Mucosa of rectum (tissue), 2 donors: ENCODE measurements around the gene GTPBP6.

Experiments used
- H3K27ac ChIP-seq, 2 donors: one replicate each; pipeline ENCODE4 v1.7.0; 2013; ENCODE audit warnings: inconsistent platforms in 2 of 2, low read depth in 2 of 2, low read length in 2 of 2
- H3K27me3 ChIP-seq, 2 donors: one replicate each; pipeline ENCODE4 v1.7.0; 2013; ENCODE audit warnings: low read length in 2 of 2; ENCODE audit not compliant: control insufficient read depth in 2 of 2, insufficient read depth in 2 of 2
- H3K36me3 ChIP-seq, 2 donors: one replicate each; pipeline ENCODE4 v1.7.0; 2013; ENCODE audit warnings: low read length in 2 of 2; ENCODE audit not compliant: control insufficient read depth in 2 of 2, insufficient read depth in 2 of 2
- H3K4me1 ChIP-seq, 2 donors: one replicate each; pipeline ENCODE4 v1.7.0; 2013; ENCODE audit warnings: low read length in 2 of 2, mild to moderate bottlenecking in 1 of 2; ENCODE audit not compliant: control insufficient read depth in 2 of 2, insufficient read depth in 2 of 2
- H3K4me3 ChIP-seq, 2 donors: one replicate each; pipeline ENCODE4 v1.7.0; 2013; ENCODE audit warnings: low read length in 2 of 2
- H3K9ac ChIP-seq, 2 donors: one replicate each; pipeline ENCODE4 v1.7.0; 2013; ENCODE audit warnings: low read length in 2 of 2, low read depth in 1 of 2, mild to moderate bottlenecking in 1 of 2
- H3K9me3 ChIP-seq, 2 donors: one replicate each; pipeline ENCODE4 v1.7.0; 2013; ENCODE audit warnings: low read length in 2 of 2; ENCODE audit not compliant: control insufficient read depth in 2 of 2
- donor health status: healthy.
- donor health status: Normal muscosa, but diverticular disease.

The GTPBP6 gene

GRCh38 chrX:358651-359143, 40.1 kb upstream of the GTPBP6 start:
- Histone ChIP-seq H3K4me1 (no peaks in the 10 kb centered on the region), H3K27me3 (no peaks in the 10 kb centered on the region), H3K27ac (no peak overlapping the region), H3K4me3 (no peak overlapping the region), H3K36me3 (peaks cover 0 to 2% of the 10 kb centered on the region in 2 donors), H3K9me3 (no peaks in the 10 kb centered on the region), H3K9ac (no peak overlapping the region)

- Histone ChIP-seq H3K4me1 (no peaks in the 10 kb centered on the region), H3K9ac (no peak overlapping the region), H3K9me3 (no peaks in the 10 kb centered on the region), H3K27me3 (no peaks in the 10 kb centered on the region), H3K27ac (no peak overlapping the region), H3K36me3 (peaks cover 0 to 2% of the 10 kb centered on the region in 2 donors), H3K4me3 (no peak overlapping the region)
Measured at GRCh38 chrX:357693-358471, 39.3 kb upstream of the GTPBP6 start.

GRCh38 chrX:357035-357692, 38.6 kb upstream of the GTPBP6 start:
- Histone ChIP-seq H3K27me3 (no peaks in the 10 kb centered on the region), H3K9me3 (no peaks in the 10 kb centered on the region), H3K4me1 (no peaks in the 10 kb centered on the region), H3K36me3 (peaks cover 0 to 2% of the 10 kb centered on the region in 2 donors), H3K27ac (no peak overlapping the region), H3K4me3 (no peak overlapping the region), H3K9ac (no peak overlapping the region)

- no peaks in the 10 kb centered on the region for H3K27me3 ChIP-seq
- no peak overlapping the region for H3K4me3 ChIP-seq
- H3K36me3 ChIP-seq, result peaks cover 0 to 2% of the 10 kb centered on the region in 2 donors
- H3K27ac ChIP-seq, result no peak overlapping the region
- H3K4me1 ChIP-seq, result no peaks in the 10 kb centered on the region
- H3K9ac ChIP-seq, result no peak overlapping the region
- no peaks in the 10 kb centered on the region for H3K9me3 ChIP-seq
Measured at GRCh38 chrX:356385-357034, 37.9 kb upstream of the GTPBP6 start.

- Histone ChIP-seq H3K9me3 (no peaks in the 10 kb centered on the region), H3K27ac (no peak overlapping the region), H3K27me3 (no peaks in the 10 kb centered on the region), H3K36me3 (peaks cover 0 to 2% of the 10 kb centered on the region in 2 donors), H3K4me1 (no peaks in the 10 kb centered on the region), H3K4me3 (no peak overlapping the region), H3K9ac (no peak overlapping the region)
Measured at GRCh38 chrX:355329-356050, 36.9 kb upstream of the GTPBP6 start.

GRCh38 chrX:353566-354535, 35.3 kb upstream of the GTPBP6 start:
- H3K9ac ChIP-seq, result no peak overlapping the region
- H3K4me1 ChIP-seq, result no peaks in the 10 kb centered on the region
- no peaks in the 10 kb centered on the region for H3K9me3 ChIP-seq
- peaks cover 0 to 2% of the 10 kb centered on the region in 2 donors for H3K36me3 ChIP-seq
- H3K4me3 ChIP-seq, result no peak overlapping the region
- no peak overlapping the region for H3K27ac ChIP-seq
- no peaks in the 10 kb centered on the region for H3K27me3 ChIP-seq

- H3K4me1 ChIP-seq, result no peaks in the 10 kb centered on the region
- H3K9me3 ChIP-seq, result no peaks in the 10 kb centered on the region
- no peak overlapping the region for H3K9ac ChIP-seq
- no peaks in the 10 kb centered on the region for H3K27me3 ChIP-seq
- no peak overlapping the region for H3K4me3 ChIP-seq
- no peak overlapping the region for H3K27ac ChIP-seq
- no peaks in the 10 kb centered on the region for H3K36me3 ChIP-seq
Measured at GRCh38 chrX:352582-353314, 34.2 kb upstream of the GTPBP6 start.

- Histone ChIP-seq H3K27me3 (no peaks in the 10 kb centered on the region), H3K9me3 (no peaks in the 10 kb centered on the region), H3K36me3 (no peaks in the 10 kb centered on the region), H3K27ac (no peak overlapping the region), H3K4me3 (no peak overlapping the region), H3K9ac (no peak overlapping the region), H3K4me1 (no peaks in the 10 kb centered on the region)
Measured at GRCh38 chrX:352181-352580, 33.6 kb upstream of the GTPBP6 start.

GRCh38 chrX:351736-352135, 33.1 kb upstream of the GTPBP6 start:
- no peaks in the 10 kb centered on the region for H3K27me3 ChIP-seq
- no peak overlapping the region for H3K9ac ChIP-seq
- H3K36me3 ChIP-seq, result no peaks in the 10 kb centered on the region
- H3K4me3 ChIP-seq, result no peak overlapping the region
- H3K9me3 ChIP-seq, result no peaks in the 10 kb centered on the region
- H3K4me1 ChIP-seq, result no peaks in the 10 kb centered on the region
- H3K27ac ChIP-seq, result no peak overlapping the region
